GM12878 (cell line): ENCODE data around the gene OR5K3. TPM values are rescaled to one million over a fixed set of nuclear protein-coding genes. Genes with fewer than 3 reads are reported as not detected.
A peak's percentile ranks its signal among the peaks of the same experiment; 100 is the strongest.

ENCODE experiments used
- ATAC-seq: fragments of 200-7000 bp; cut with Tn5 transposase; 3 replicates; pipeline ENCODE4 v1.9.1; 2020; ENCODE audit warnings: mild to moderate bottlenecking, moderate library complexity
- BruUV-seq: library from RNA; stranded (reverse); fragments of 400-500 nt; replicated peaks from 2 replicates; lab custom pipeline; 2021; lab: Mats Ljungman, UMichigan
- CTCF ChIA-PET: fragments of 300-600 bp; sonication (Branson Sonifier 250); formaldehyde crosslinking; extraction: SDS; loops from one replicate; lab custom pipeline; 2021; ENCODE audit warnings: inconsistent platforms; lab: Yijun Ruan, JAX
- POLR2A ChIA-PET: fragments of 350-600 bp; formaldehyde crosslinking; extraction: SDS; loops from one replicate; lab custom pipeline; 2021; ENCODE audit warnings: inconsistent platforms; lab: Charles Lee
- RAD21 ChIA-PET: fragments of 300-600 bp; sonication (Branson Sonifier 250); formaldehyde crosslinking; loops from one replicate; lab custom pipeline; 2023; ENCODE audit warnings: antibody characterized with exemption; ENCODE audit not compliant: unreplicated experiment; lab: Charles Lee
- SMC1A ChIA-PET: fragments of 300-600 bp; sonication (Branson Sonifier 250); formaldehyde crosslinking; loops from one replicate; lab custom pipeline; 2023; ENCODE audit not compliant: unreplicated experiment, uncharacterized antibody; lab: Charles Lee
- DNase-seq: peaks from one replicate; pipeline ENCODE4 v3.0.0-alpha.2; 2011; ENCODE audit warnings: low read depth, low spot score
- FAIRE-seq: peaks from 3 replicates; lab custom pipeline; 2011; peaks lifted over from hg19 to GRCh38; lab: Jason Lieb, UNC
- H2AFZ ChIP-seq: 2 replicates; pipeline ENCODE4 v1.6.0; 2011; ENCODE audit warnings: low read depth, low read length, control low read depth; ENCODE audit not compliant: control insufficient read depth
- H3K27ac ChIP-seq: 2 replicates; pipeline ENCODE4 v1.5.1; 2011; ENCODE audit warnings: control low read depth; ENCODE audit not compliant: control insufficient read depth, insufficient read depth
- H3K27me3 ChIP-seq, 2 experiments: replicated peaks in 1 of 2; 2 replicates each; pipeline versions ENCODE4 v1.6.0 to v1.6.1; 2011; ENCODE audit warnings: low read length in 1 of 2; ENCODE audit not compliant: control insufficient read depth in 2 of 2, insufficient read depth in 2 of 2
- H3K36me3 ChIP-seq, 2 experiments: 2 replicates each; pipeline ENCODE4 v1.5.1; 2011; ENCODE audit warnings: low read length in 1 of 2; ENCODE audit not compliant: control insufficient read depth in 2 of 2, insufficient read depth in 2 of 2
- H3K4me1 ChIP-seq: 2 replicates; pipeline ENCODE4 v1.6.1; 2011; ENCODE audit warnings: mild to moderate bottlenecking, low read length, moderate library complexity, mixed read lengths; ENCODE audit not compliant: control insufficient read depth, insufficient read depth
- H3K4me2 ChIP-seq: 2 replicates; pipeline ENCODE4 v1.6.0; 2011; ENCODE audit warnings: control low read depth; ENCODE audit not compliant: control insufficient read depth, insufficient read depth
- H3K4me3 ChIP-seq: fragments of 200-600 bp; sonication (generic); 2 replicates; pipeline ENCODE4 v1.5.1; 2016
- H3K79me2 ChIP-seq: 2 replicates; pipeline ENCODE4 v1.6.0; 2011; ENCODE audit warnings: low read length; ENCODE audit not compliant: control insufficient read depth, insufficient read depth
- H3K9ac ChIP-seq: 2 replicates; pipeline ENCODE4 v1.8.0; 2011; ENCODE audit warnings: low read length, control low read depth, mixed read lengths; ENCODE audit not compliant: control insufficient read depth, insufficient read depth
- H3K9me3 ChIP-seq: replicated peaks from 3 replicates; pipeline ENCODE4 v1.5.1; 2011; ENCODE audit warnings: mild to moderate bottlenecking, low read length; ENCODE audit not compliant: control insufficient read depth, insufficient read depth
- H4K20me1 ChIP-seq: 2 replicates; pipeline ENCODE4 v1.6.0; 2011; ENCODE audit not compliant: control insufficient read depth, insufficient read depth
- E2F8 ChIP-seq: fragments of 450-650 bp; IDR thresholded peaks from 2 replicates; pipeline ENCODE4 v1.6.1; 2018; ENCODE audit warnings: mild to moderate bottlenecking, low read depth, moderate library complexity; ENCODE audit not compliant: partially characterized antibody
- ESRRA ChIP-seq: IDR thresholded peaks from 2 replicates; pipeline ENCODE4 v1.6.1; 2012; ENCODE audit warnings: mild to moderate bottlenecking, low read length, improper control_type of control experiment
- FOS ChIP-seq: IDR thresholded peaks from 3 replicates; pipeline ENCODE4 v1.6.1; 2011; ENCODE audit warnings: borderline replicate concordance; ENCODE audit not compliant: insufficient read length; ENCODE audit errors: extremely low read depth
- HDGF ChIP-seq: fragments of 450-650 bp; IDR thresholded peaks from 2 replicates; pipeline ENCODE4 v1.6.1; 2016; ENCODE audit warnings: antibody characterized with exemption
- IKZF1 ChIP-seq: fragments of 450-650 bp; conservative IDR thresholded peaks from 2 replicates; pipeline ENCODE4 v1.6.1; 2017; ENCODE audit warnings: antibody characterized with exemption, mild to moderate bottlenecking
- KAT2A ChIP-seq: conservative IDR thresholded peaks from 2 replicates; pipeline ENCODE4 v1.6.1; 2011; ENCODE audit warnings: low read depth, low read length; ENCODE audit not compliant: control insufficient read depth
- KLF5 ChIP-seq: fragments of 450-650 bp; IDR thresholded peaks from 2 replicates; pipeline ENCODE4 v1.6.1; 2014; ENCODE audit warnings: mild to moderate bottlenecking; ENCODE audit not compliant: partially characterized antibody
- MEF2B ChIP-seq: fragments of 450-650 bp; IDR thresholded peaks from 2 replicates; pipeline ENCODE4 v1.6.1; 2018; ENCODE audit warnings: mild to moderate bottlenecking, moderate library complexity; ENCODE audit not compliant: partially characterized antibody, poor library complexity, severe bottlenecking
- MYB ChIP-seq: fragments of 150-350 bp; IDR thresholded peaks from 2 replicates; pipeline ENCODE4 v1.6.1; 2014; ENCODE audit warnings: mild to moderate bottlenecking, low read depth, low read length, borderline replicate concordance
- NR2C1 ChIP-seq: fragments of 450-650 bp; IDR thresholded peaks from 2 replicates; pipeline ENCODE4 v1.6.1; 2017; ENCODE audit warnings: antibody characterized with exemption, mild to moderate bottlenecking, moderate library complexity
- PKNOX1 ChIP-seq: fragments of 450-650 bp; IDR thresholded peaks from 2 replicates; pipeline ENCODE4 v1.6.1; 2016; ENCODE audit warnings: mild to moderate bottlenecking
- RFX5 ChIP-seq: IDR thresholded peaks from 2 replicates; pipeline ENCODE4 v1.6.1; 2011; ENCODE audit warnings: low read depth, low read length, improper control_type of control experiment
- SRF ChIP-seq, 2 experiments: IDR thresholded peaks; 2 replicates each; pipeline ENCODE4 v1.6.1; 2011; ENCODE audit warnings: low read depth in 2 of 2, low read length in 2 of 2, mild to moderate bottlenecking in 1 of 2, moderate library complexity in 1 of 2
- YY1 ChIP-seq: IDR thresholded peaks from 2 replicates; pipeline ENCODE4 v1.6.1; 2011; ENCODE audit warnings: low read depth, mild to moderate bottlenecking, low read length
- ZBTB11 ChIP-seq: fragments of 450-650 bp; formaldehyde crosslinking; IDR thresholded peaks from 2 replicates; pipeline ENCODE4 v1.5.0; 2022; ENCODE audit warnings: mild to moderate bottlenecking, missing genetic modification characterization
- ZNF384 ChIP-seq: IDR thresholded peaks from 2 replicates; pipeline ENCODE4 v1.6.1; 2012; ENCODE audit warnings: low read depth, mild to moderate bottlenecking, low read length, improper control_type of control experiment, borderline replicate concordance
- WGBS: methylation state at CpG from one replicate; pipeline ENCODE4 v1.1.6; 2016; ENCODE audit warnings: low lambda C conversion rate; ENCODE audit not compliant: insufficient replicate concordance, insufficient coverage; ENCODE audit errors: missing lambda C conversion rate; 5-methylcytosine and 5-hydroxymethylcytosine counted together
- in situ Hi-C: fragments of 300-500 bp; cut with MboI; formaldehyde crosslinking; loops from 9 replicates; pipeline ENCODE4 v1.14.3; 2018; ENCODE audit warnings: mixed read lengths
- intact Hi-C: fragments of 100-400 bp; cut with micrococcal nuclease; formaldehyde crosslinking; loops from one replicate; pipeline ENCODE4 v1.14.2; 2022; ENCODE audit not compliant: unreplicated experiment
- polyA plus RNA-seq, 11 experiments: library from polyadenylated mRNA; depleted of rRNA in 4 of 11; unstranded in 6 of 11; stranded (reverse) in 5 of 11; fragments of >200 nt; fragmentation: Nextera tagmentation in 4 of 11; fragmentation: Illumina TruSeq in 1 of 11; extraction: Ambion mirVana in 4 of 11; extraction: Trizol in 1 of 11; gene quantifications; 1 replicate in 1 of 11; 2 replicates in 10 of 11; pipeline versions ENCODE4 v1.2.1 to v1.2.3, GENCODE V29; 2011 to 2016; ENCODE audit warnings: inconsistent platforms in 2 of 11, missing spikeins in 2 of 11, low read depth in 1 of 11
- total RNA-seq, 4 experiments: library from RNA; depleted of rRNA in 3 of 4; stranded (reverse); fragments of >200 nt in 3 of 4; fragmentation: Illumina TruSeq in 1 of 4; extraction: Trizol in 1 of 4; gene quantifications; 2 replicates each; pipeline versions ENCODE4 v1.2.1 to v1.2.3, GENCODE V29; 2013 to 2021

The OR5K3 gene
- total and polyA plus RNA-seq, 10 of the 15 experiments (the other 5 are each of a cell fraction or from before 2014, with no cell fraction given), result 1.6 TPM; not detected in 9

GRCh38 chr3:98361289-98361688, 29.2 kb upstream of the OR5K3 start (continued):
- TF ChIP-seq E2F8 (no peak), RFX5 (no peak), IKZF1 (no peak), MYB (no peak), ZNF384 (no peak)

GRCh38 chr3:98367464-98368246, 22.8 kb upstream of the OR5K3 start:
- in situ Hi-C loops (no loop called here), intact Hi-C loops (no loop called here)
- SMC1A ChIA-PET, result interaction anchor here (0.9 to 1.0 kb wide), 4 partner anchors 8 to 302 kb away, joined by 3 to 4 read pairs (median 3); no protein-coding TSS in a partner anchor
- Histone ChIP-seq H3K79me2 (no peaks in the 10 kb centered on the region), H4K20me1 (no peaks in the 10 kb centered on the region), H3K27ac (no peak overlapping the region), H3K4me2 (no peak overlapping the region), H2AFZ (no peak overlapping the region), H3K27me3 (no peaks in the 10 kb centered on the region), H3K4me3 (no peak overlapping the region), H3K36me3 (no peaks in the 10 kb centered on the region), H3K9ac (no peak overlapping the region), H3K9me3 (no peaks in the 10 kb centered on the region; the same call in 2 of the 3 replicates), H3K4me1 (no peaks in the 10 kb centered on the region)
- CTCF ChIA-PET, result no interaction called here
- POLR2A ChIA-PET, result interaction anchor here (0.6 kb wide), 1 partner anchor 169 kb away, joined by 3 read pairs; no protein-coding TSS in a partner anchor
- FAIRE-seq, result no peak
- no TSS peak for BruUV-seq
- DNase-seq, result no peak
- RAD21 ChIA-PET, result no interaction called here
- 68% methylated on average over 4 of the region's 4 CpGs for WGBS
- ATAC-seq, result peak; percentile 48
- TF ChIP-seq KAT2A, result no peak
- no peak for TF ChIP-seq YY1
- no peak for TF ChIP-seq MEF2B
- TF ChIP-seq NR2C1, result no peak
- TF ChIP-seq SRF (IDR thresholded peaks at IDR 0.05; ENCODE audit: low read depth in 2 of 2, low read length in 2 of 2), result no peak
- no peak for TF ChIP-seq KLF5
- TF ChIP-seq ESRRA, result no peak
- TF ChIP-seq FOS, result no peak
- no peak for TF ChIP-seq PKNOX1
- TF ChIP-seq ZBTB11 (CRISPR knock-in tag), result no peak
- no peak for TF ChIP-seq HDGF
